ENCODE measurements around the gene ADRB2.
"Not testable (repeated sequence)": the region's sequence is repeated elsewhere in the genome, so short reads cannot be mapped to it uniquely, and the experiment has no call there.

Gene ADRB2

GRCh38 chr5:148856009-148856367 lies 29.6 kb downstream of the ADRB2 start:
- DNase-seq (ENCODE audit: low read depth) = no peak

- no peak for DNase-seq (ENCODE audit: low read depth)
Measured at GRCh38 chr5:148856424-148856823, 30.0 kb downstream of the ADRB2 start.

- DNase-seq (ENCODE audit: low read depth) = no peak
Measured at GRCh38 chr5:148857474-148857873, 31.1 kb downstream of the ADRB2 start.

GRCh38 chr5:148858106-148858505 lies 31.7 kb downstream of the ADRB2 start:
- DNase-seq (ENCODE audit: low read depth) = no peak

- DNase-seq (ENCODE audit: low read depth) = no peak
Measured at GRCh38 chr5:148858547-148858946, 32.1 kb downstream of the ADRB2 start.

GRCh38 chr5:148859703-148860102 lies 33.3 kb downstream of the ADRB2 start:
- DNase-seq (ENCODE audit: low read depth) = no peak

- DNase-seq (ENCODE audit: low read depth) = no peak
Measured at GRCh38 chr5:148860599-148860998, 34.2 kb downstream of the ADRB2 start.

- no peak for DNase-seq (ENCODE audit: low read depth)
Measured at GRCh38 chr5:148861088-148861487, 34.7 kb downstream of the ADRB2 start.

- no peak for DNase-seq (ENCODE audit: low read depth)
Measured at GRCh38 chr5:148861696-148862095, 35.3 kb downstream of the ADRB2 start.

- no peak for DNase-seq (ENCODE audit: low read depth)
Measured at GRCh38 chr5:148864113-148864841, 37.9 kb downstream of the ADRB2 start.

GRCh38 chr5:148866024-148866423 lies 39.6 kb downstream of the ADRB2 start:
- no peak for DNase-seq (ENCODE audit: low read depth)

GRCh38 chr5:148873120-148873519 lies 46.7 kb downstream of the ADRB2 start:
- DNase-seq (ENCODE audit: low read depth) = no peak

GRCh38 chr5:148873690-148874485 lies 47.5 kb downstream of the ADRB2 start:
- no peak for DNase-seq (ENCODE audit: low read depth)

- DNase-seq (ENCODE audit: low read depth) = no peak
Measured at GRCh38 chr5:148875205-148875875, 48.9 kb downstream of the ADRB2 start.

GRCh38 chr5:148877436-148877835 lies 51.0 kb downstream of the ADRB2 start:
- not testable (repeated sequence) for DNase-seq (ENCODE audit: low read depth)

All from non-pigmented ciliary epithelial cell (primary cell).